H1 (cell line): ENCODE data around the gene CSTF3. TPM values are rescaled to one million over a fixed set of nuclear protein-coding genes. Genes with fewer than 3 reads are reported as not detected.

Experiments used
- CTCF ChIA-PET: fragments of 300-600 bp; sonication (Branson Sonifier 250); formaldehyde crosslinking; loops from one replicate; lab custom pipeline; 2021; ENCODE audit not compliant: partially characterized antibody; lab: Charles Lee
- POLR2A ChIA-PET: fragments of 300-600 bp; sonication (Branson Sonifier 250); formaldehyde crosslinking; loops from one replicate; lab custom pipeline; 2021; ENCODE audit warnings: inconsistent platforms; ENCODE audit not compliant: partially characterized antibody; lab: Charles Lee
- DNase-seq, 2 experiments: peaks; one replicate each; pipeline versions ENCODE4 v3.0.0 to v3.0.0-alpha.2; 2010 to 2022; ENCODE audit warnings: low spot score in 2 of 2, low read depth in 1 of 2, mixed read lengths in 1 of 2
- FAIRE-seq: peaks from 2 replicates; lab custom pipeline; 2011; peaks lifted over from hg19 to GRCh38; lab: Jason Lieb, UNC
- H2AFZ ChIP-seq: 2 replicates; pipeline ENCODE4 v1.8.1; 2012; ENCODE audit warnings: low read length, inconsistent platforms
- H2AK5ac ChIP-seq: 2 replicates; pipeline ENCODE4 v1.6.1; 2013; ENCODE audit warnings: low read depth, low read length
- H2BK120ac ChIP-seq: replicated peaks from 2 replicates; pipeline ENCODE3; 2013; ENCODE audit warnings: low read depth, low read length, inconsistent platforms
- H2BK12ac ChIP-seq: 2 replicates; pipeline ENCODE4 v1.6.1; 2013; ENCODE audit warnings: low read depth, low read length
- H2BK15ac ChIP-seq: 2 replicates; pipeline ENCODE4 v1.6.1; 2013; ENCODE audit warnings: low read length
- H2BK20ac ChIP-seq: 2 replicates; pipeline ENCODE4 v1.6.1; 2013; ENCODE audit warnings: low read length
- H2BK5ac ChIP-seq: 2 replicates; pipeline ENCODE4 v1.6.1; 2013; ENCODE audit warnings: low read depth, low read length
- H3K14ac ChIP-seq: 2 replicates; pipeline ENCODE4 v1.6.1; 2013; ENCODE audit warnings: inconsistent platforms; ENCODE audit not compliant: insufficient read length
- H3K18ac ChIP-seq: 2 replicates; pipeline ENCODE4 v1.6.1; 2013; ENCODE audit warnings: low read length; ENCODE audit errors: extremely low read depth
- H3K23ac ChIP-seq: 2 replicates; pipeline ENCODE4 v1.6.1; 2013; ENCODE audit warnings: inconsistent platforms; ENCODE audit not compliant: insufficient read length
- H3K23me2 ChIP-seq: 2 replicates; pipeline ENCODE4 v1.6.1; 2013; ENCODE audit warnings: low read depth, low read length
- H3K27ac ChIP-seq: 2 replicates; pipeline ENCODE4 v1.6.1; 2011; ENCODE audit warnings: low read depth, low read length, inconsistent platforms
- H3K27me3 ChIP-seq, 4 experiments: replicated peaks in 1 of 4; 1 replicate in 1 of 4; 2 replicates in 3 of 4; pipeline versions ENCODE4 v1.6.1 to v1.8.1; 2011 to 2013; ENCODE audit warnings: low read length in 3 of 4, mild to moderate bottlenecking in 3 of 4, inconsistent platforms in 2 of 4, mixed read lengths in 2 of 4, moderate library complexity in 1 of 4; ENCODE audit not compliant: control insufficient read depth in 3 of 4, insufficient read depth in 3 of 4; ENCODE audit errors: extremely low read depth in 1 of 4
- H3K36me3 ChIP-seq, 4 experiments: 2 replicates each; pipeline versions ENCODE4 v1.6.1 to v1.8.1; 2011 to 2013; ENCODE audit warnings: mild to moderate bottlenecking in 4 of 4, low read length in 3 of 4, moderate library complexity in 2 of 4, control low read depth in 1 of 4, inconsistent platforms in 1 of 4; ENCODE audit not compliant: insufficient read depth in 4 of 4, control insufficient read depth in 2 of 4
- H3K4ac ChIP-seq: replicated peaks from 2 replicates; pipeline ENCODE3; 2013; ENCODE audit warnings: low read length, low read depth, mixed read lengths, inconsistent platforms; ENCODE audit not compliant: insufficient read length
- H3K4me1 ChIP-seq, 4 experiments: replicated peaks in 1 of 4; 1 replicate in 1 of 4; 2 replicates in 3 of 4; pipeline versions ENCODE4 v1.6.1 to v1.8.1; 2011 to 2013; ENCODE audit warnings: low read length in 3 of 4, inconsistent platforms in 2 of 4, mixed read lengths in 1 of 4; ENCODE audit not compliant: insufficient read depth in 4 of 4, control insufficient read depth in 3 of 4
- H3K4me2 ChIP-seq, 2 experiments: 2 replicates each; pipeline versions ENCODE4 v1.6.1 to v1.8.1; 2011 to 2013; ENCODE audit warnings: low read depth in 2 of 2, low read length in 2 of 2, control low read depth in 1 of 2, inconsistent platforms in 1 of 2, mild to moderate bottlenecking in 1 of 2; ENCODE audit not compliant: insufficient read depth in 1 of 2
- H3K4me3 ChIP-seq, 4 experiments: fragments of 200-600, 300-600 bp in 1 of 4; sonication (generic), shearing (Covaris generic), sonication (Bioruptor Twin) in 1 of 4; 2 replicates each; pipeline versions ENCODE4 v1.5.1 to v1.8.1; 2011 to 2016; ENCODE audit warnings: low read length in 4 of 4, low read depth in 3 of 4, control low read depth in 2 of 4, inconsistent platforms in 2 of 4, mild to moderate bottlenecking in 2 of 4, mixed read lengths in 1 of 4, moderate library complexity in 1 of 4; ENCODE audit not compliant: insufficient read depth in 2 of 4; ENCODE audit errors: extremely low read depth in 1 of 4
- H3K56ac ChIP-seq: replicated peaks from 2 replicates; pipeline ENCODE3; 2013; ENCODE audit warnings: low read depth, mild to moderate bottlenecking, mixed read lengths, low read length, inconsistent platforms; ENCODE audit not compliant: insufficient read length
- H3K79me1 ChIP-seq: 2 replicates; pipeline ENCODE4 v1.6.1; 2013; ENCODE audit warnings: low read depth, low read length, control low read depth
- H3K79me2 ChIP-seq, 2 experiments: 2 replicates each; pipeline versions ENCODE4 v1.6.1 to v1.8.1; 2012 to 2013; ENCODE audit warnings: low read length in 2 of 2, mild to moderate bottlenecking in 2 of 2, inconsistent platforms in 1 of 2; ENCODE audit not compliant: insufficient read depth in 2 of 2, control insufficient read depth in 1 of 2
- H3K9ac ChIP-seq, 4 experiments: replicated peaks in 1 of 4; 1 replicate in 1 of 4; 2 replicates in 3 of 4; pipeline versions ENCODE4 v1.6.1 to v1.8.1; 2011 to 2013; ENCODE audit warnings: low read depth in 3 of 4, low read length in 3 of 4, control low read depth in 2 of 4, mild to moderate bottlenecking in 2 of 4, moderate library complexity in 2 of 4, inconsistent platforms in 1 of 4; ENCODE audit errors: extremely low read depth in 1 of 4
- H3K9me3 ChIP-seq, 2 experiments: 2 replicates each; pipeline versions ENCODE4 v1.6.1 to v1.8.1; 2012 to 2013; ENCODE audit warnings: mild to moderate bottlenecking in 2 of 2, moderate library complexity in 2 of 2, control low read depth in 1 of 2, inconsistent platforms in 1 of 2, low read depth in 1 of 2, low read length in 1 of 2, mixed read lengths in 1 of 2; ENCODE audit not compliant: insufficient read depth in 2 of 2
- H4K20me1 ChIP-seq, 2 experiments: replicated peaks in 1 of 2; 2 replicates each; pipeline versions ENCODE3 to v1.8.1; 2011 to 2013; ENCODE audit warnings: inconsistent platforms in 2 of 2, low read length in 2 of 2, mild to moderate bottlenecking in 1 of 2; ENCODE audit not compliant: insufficient read depth in 2 of 2, control insufficient read depth in 1 of 2
- H4K5ac ChIP-seq: 2 replicates; pipeline ENCODE4 v1.6.1; 2013; ENCODE audit warnings: low read length, low read depth, mixed read lengths, inconsistent platforms; ENCODE audit not compliant: insufficient read length
- H4K8ac ChIP-seq: 2 replicates; pipeline ENCODE4 v1.8.0; 2013; ENCODE audit warnings: mild to moderate bottlenecking, moderate library complexity, low read length, inconsistent platforms; ENCODE audit not compliant: insufficient read depth; ENCODE audit errors: extremely low read depth
- H4K91ac ChIP-seq: replicated peaks from 2 replicates; pipeline ENCODE3; 2013; ENCODE audit warnings: low read length, mixed read lengths, inconsistent platforms; ENCODE audit not compliant: insufficient read length
- NANOG ChIP-seq: IDR thresholded peaks from 2 replicates; pipeline ENCODE4 v1.6.1; 2011; ENCODE audit warnings: low read length, low read depth, mild to moderate bottlenecking, inconsistent platforms; ENCODE audit not compliant: insufficient read depth, poor library complexity, severe bottlenecking
- SP1 ChIP-seq: IDR thresholded peaks from 2 replicates; pipeline ENCODE4 v1.6.1; 2011; ENCODE audit warnings: low read depth, low read length
- WGBS, 2 experiments: shearing (Covaris generic) in 1 of 2; methylation state at CpG; one replicate each; pipeline versions ENCODE4 v1.1.6 to v1.1.7; 2013 to 2015; ENCODE audit warnings: low lambda C conversion rate in 2 of 2, mixed read lengths in 2 of 2, inconsistent platforms in 1 of 2, low coverage in 1 of 2, missing lambda C conversion rate in 1 of 2; ENCODE audit not compliant: insufficient replicate concordance in 2 of 2, insufficient coverage in 1 of 2, insufficient read length in 1 of 2; ENCODE audit errors: extremely low coverage in 1 of 2, missing lambda C conversion rate in 1 of 2; 5-methylcytosine and 5-hydroxymethylcytosine counted together
- polyA plus RNA-seq, 7 experiments: library from polyadenylated mRNA; depleted of rRNA in 3 of 7; stranded (reverse) in 5 of 7; unstranded in 2 of 7; fragments of >200 nt in 5 of 7; fragments of 200-250 nt in 2 of 7; gene quantifications; 1 replicate in 5 of 7; 2 replicates in 1 of 7; 4 replicates in 1 of 7; pipeline versions ENCODE4 v1.2.1 to v1.2.3, GENCODE V29; 2011 to 2013; ENCODE audit warnings: missing spikeins in 2 of 7, mixed read lengths in 2 of 7
- total RNA-seq: library from RNA; stranded (reverse); fragmentation: NEBNext Ultra II Directional; extraction: Animal tissue kit (Norgen Biotek cat#: 25700); gene quantifications from 2 replicates; pipeline ENCODE4 v1.2.1, GENCODE V29; 2021

Gene CSTF3
- total and polyA plus RNA-seq, 2 of the 8 experiments (the other 6 are each of a cell fraction or from before 2014, with no cell fraction given): 22.3 to 54.7 TPM

- Histone ChIP-seq H2BK5ac (no peak overlapping the region), H3K18ac (no peak overlapping the region), H2BK15ac (no peak overlapping the region), H3K36me3 (no peaks in the 10 kb centered on the region), H2BK20ac (peak overlapping the region; percentile 11; the same call in 1 of the 2 replicates), H3K23ac (no peak overlapping the region), H3K27me3 (no peaks in the 10 kb centered on the region), H3K9me3 (no peaks in the 10 kb centered on the region), H3K9ac (no peak overlapping the region), H2AFZ (no peak overlapping the region), H4K8ac (no peak overlapping the region), H4K5ac (no peak overlapping the region), H2BK120ac (no peak overlapping the region), H3K4me1 (peaks cover 0 to 15% (median 7%) of the 10 kb centered on the region in 4 experiments; a peak in 4 of 7 replicates), H3K79me2 (no peaks in the 10 kb centered on the region), H3K79me1 (no peaks in the 10 kb centered on the region), H3K4me2 (peak overlapping the region; percentile 30 to 48; a peak in 1 of 4 replicates), H2BK12ac (no peak overlapping the region), H3K14ac (no peak overlapping the region), H3K4me3 (no peak overlapping the region), H3K27ac (0 out of 2 replicates have a peak overlapping the region, but pooled peaks have one; percentile 0), H3K23me2 (no peaks in the 10 kb centered on the region), H4K20me1 (no peaks in the 10 kb centered on the region), H4K91ac (no peak overlapping the region), H2AK5ac (no peak overlapping the region), H3K56ac (no peak overlapping the region), H3K4ac (no peak overlapping the region)
- ChIA-PET POLR2A (interaction anchor here (0.6 to 1.2 kb wide), 4 partner anchors 10 to 31 kb away, joined by 3 to 6 read pairs (median 4); no protein-coding TSS in a partner anchor), CTCF (interaction anchor here (0.5 to 3.8 kb wide), 6 partner anchors 10 to 489 kb away, joined by 3 to 36 read pairs (median 3); partner anchors contain the start of gene CSTF3)
- no peak for TF ChIP-seq SP1
- TF ChIP-seq NANOG: peak; percentile 93
- FAIRE-seq (no peak), DNase-seq (no peak)
- WGBS, 2 experiments: 56% methylated on average over 8 of the region's 8 CpGs; no CpG with 5 or more reads in 1 of the 2 experiments
Measured at GRCh38 chr11:33177676-33178336, 16.5 kb upstream of the CSTF3 start.
